ENCODE results near the gene AK5.
A peak's percentile ranks its signal among the peaks of the same experiment; 100 is the strongest.

AK5 gene

DNA sequence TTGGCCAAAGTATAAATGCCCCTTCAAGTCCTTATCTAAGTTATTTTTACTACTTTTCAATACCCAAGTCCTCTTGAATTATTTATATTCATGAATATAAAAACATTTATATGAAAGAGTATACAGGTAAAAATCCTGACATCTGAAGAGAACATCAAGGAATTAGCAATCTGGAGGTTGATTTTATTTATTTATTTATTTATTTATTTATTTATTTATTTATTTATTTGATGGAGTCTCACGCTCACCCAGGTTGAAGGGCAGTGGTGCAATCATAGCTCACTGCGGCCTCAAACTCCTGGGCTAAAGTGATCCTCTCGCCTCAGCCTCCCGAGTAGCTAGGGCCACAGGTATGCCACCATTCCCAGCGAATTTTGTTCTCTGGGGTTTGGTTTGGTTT lies 307.4 kb downstream of the AK5 start:
- DNase-seq (ENCODE audit: low spot score) = no peak

DNA sequence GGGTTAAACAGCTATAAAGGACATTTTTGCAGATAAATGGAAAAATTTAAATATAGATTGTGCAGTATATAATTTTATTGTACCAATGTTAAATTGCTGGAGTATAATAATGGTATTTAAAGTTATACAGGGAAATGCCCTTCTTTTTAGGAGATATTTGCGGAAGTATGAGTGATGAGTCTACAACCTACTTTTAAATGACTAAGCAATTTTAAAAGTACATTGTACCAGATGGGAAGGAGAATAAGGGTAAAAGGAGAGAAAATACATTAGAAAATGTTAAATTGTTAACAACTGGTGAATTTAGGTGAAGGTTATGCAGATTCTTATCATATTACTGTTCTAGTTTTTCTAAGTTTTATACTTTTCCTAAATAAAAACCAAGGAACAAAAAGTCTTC lies 308.8 kb downstream of the AK5 start:
- DNase-seq (ENCODE audit: low spot score) = no peak

DNA sequence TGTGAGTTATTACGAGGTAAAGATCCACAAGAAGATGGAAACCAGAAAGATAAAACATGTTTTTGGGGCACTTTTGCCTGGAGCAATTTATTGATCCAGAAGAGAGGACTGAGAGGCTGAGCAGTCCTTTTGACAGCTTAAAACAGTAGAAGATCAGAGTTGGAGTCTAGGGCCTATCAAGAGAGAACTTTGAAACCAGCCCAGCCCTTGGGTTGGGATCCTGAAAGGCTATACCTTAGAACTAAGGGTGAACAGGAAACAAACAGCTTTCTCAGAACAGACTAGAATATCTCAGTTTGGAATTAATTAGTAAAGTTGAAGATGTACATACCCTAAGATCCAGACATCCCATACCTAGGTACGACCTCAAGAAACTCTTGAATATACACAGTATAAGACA lies 311.1 kb downstream of the AK5 start:
- no peak for DNase-seq (ENCODE audit: low spot score)

DNA sequence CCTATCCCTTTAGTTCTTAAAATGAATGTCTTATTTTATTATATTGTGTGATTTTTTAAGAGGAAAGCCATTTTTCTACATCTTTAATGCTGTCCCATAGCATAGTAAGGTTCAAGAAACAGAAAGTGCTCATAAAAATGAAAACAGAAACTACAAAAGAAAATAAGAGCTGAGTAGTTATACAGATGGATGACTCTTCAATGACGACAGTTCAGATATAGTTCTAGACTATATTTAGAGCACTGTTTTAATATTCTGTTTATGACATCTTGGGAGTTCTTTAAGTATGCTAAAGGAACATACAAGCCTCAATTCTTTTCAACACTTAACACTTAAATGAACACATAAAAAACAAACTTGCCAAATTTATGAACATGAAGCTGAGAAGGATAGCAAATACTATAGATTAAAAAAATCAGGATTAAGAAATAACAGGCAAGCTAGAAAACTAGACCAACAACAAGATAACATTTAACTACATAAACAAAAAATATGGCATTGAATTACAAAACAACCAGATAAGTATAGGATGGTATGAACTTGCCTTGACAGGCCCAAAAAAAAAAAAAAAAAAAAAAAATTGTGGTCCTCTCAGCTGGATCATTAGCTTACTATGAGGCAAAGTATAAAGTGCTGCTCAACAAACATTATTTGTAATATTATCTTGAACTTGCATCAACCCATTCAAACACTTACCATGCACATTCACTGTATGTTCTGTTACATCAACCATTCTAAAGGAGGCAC lies 312.7 kb downstream of the AK5 start:
- no peak for DNase-seq (ENCODE audit: low spot score)

DNA sequence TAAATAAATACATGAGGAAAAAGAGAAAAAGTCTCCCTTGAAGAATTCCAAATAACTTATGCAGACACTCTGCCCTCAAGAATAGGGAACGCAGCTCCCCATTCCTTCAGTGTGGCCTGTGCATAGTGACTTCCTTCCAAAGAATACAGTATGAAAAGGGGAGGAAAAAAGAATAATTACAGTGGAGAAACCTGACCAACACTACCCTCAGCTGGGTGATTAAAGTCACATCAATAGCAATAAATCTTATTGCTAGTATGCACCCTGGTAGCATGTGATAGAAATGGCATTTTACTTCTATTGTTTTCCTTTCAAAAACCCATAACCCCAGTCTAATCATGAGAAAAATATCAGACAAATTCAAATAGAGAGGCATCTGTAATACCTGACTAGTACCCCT lies 315.5 kb downstream of the AK5 start:
- no peak for DNase-seq (ENCODE audit: low spot score)

DNA sequence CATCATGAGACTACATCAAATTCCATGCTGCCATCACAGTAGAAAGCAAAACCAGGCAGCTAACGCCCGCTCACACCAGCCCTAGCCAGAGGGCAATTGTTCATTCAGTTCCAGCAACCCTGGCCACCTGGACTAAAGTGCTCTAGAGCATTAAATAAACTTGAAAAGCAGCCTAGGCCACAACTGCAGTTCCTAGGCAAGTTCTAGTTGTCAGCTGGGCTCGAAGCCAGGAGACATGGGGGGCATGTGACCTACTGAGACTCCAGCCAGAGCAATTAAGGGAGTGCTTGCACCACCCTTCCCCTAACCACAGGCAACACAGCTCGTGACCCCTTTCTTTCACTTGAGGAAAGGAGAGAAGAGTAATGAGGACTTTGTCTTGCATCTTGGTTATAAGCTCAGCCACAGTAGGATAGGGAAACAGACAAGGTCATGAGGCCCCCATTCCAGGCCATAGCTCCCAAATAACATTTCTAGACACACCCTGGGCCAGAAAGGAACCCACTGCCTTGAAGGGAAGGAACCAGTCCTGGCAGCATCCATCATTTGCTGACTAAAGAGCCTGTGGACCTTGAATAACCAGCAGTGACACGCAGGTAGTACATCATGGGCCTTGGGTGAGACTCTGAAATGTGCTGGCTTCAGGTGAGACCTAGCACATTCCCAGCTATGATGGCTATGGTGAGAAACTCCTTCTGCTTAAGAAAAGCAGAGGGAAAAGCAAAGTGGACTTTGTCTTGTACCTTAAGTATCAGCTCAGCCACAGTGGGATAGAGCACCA lies 323.6 kb downstream of the AK5 start:
- peak; percentile 47 for DNase-seq (ENCODE audit: low spot score)

DNA sequence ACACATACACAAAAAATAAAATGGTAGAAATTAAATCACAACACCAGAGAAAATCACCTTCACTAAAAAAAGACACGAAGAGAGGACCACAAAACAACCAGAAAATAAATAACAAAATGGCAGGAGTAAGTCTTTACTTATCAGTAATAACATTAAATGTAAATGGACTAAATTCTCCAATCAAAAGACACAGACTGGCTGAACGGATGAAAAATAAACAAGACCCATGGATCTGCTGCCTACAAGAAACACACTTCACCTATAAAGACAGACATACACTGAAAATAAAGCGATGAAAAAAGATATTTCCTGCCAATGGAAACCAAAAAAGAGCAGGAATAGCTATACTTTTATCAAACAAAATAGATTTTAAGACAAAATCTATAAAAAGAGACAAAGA lies 327.1 kb downstream of the AK5 start:
- no peak for DNase-seq (ENCODE audit: low spot score)

Measured in globus pallidus (tissue), 1 donor.